Measurements from ENCODE around the gene MRPL14. TPM values are rescaled to one million over a fixed set of nuclear protein-coding genes. Genes with fewer than 3 reads are reported as not detected.

The MRPL14 gene
- total and polyA plus RNA-seq, 2 of the 8 experiments (the other 6 are each of a cell fraction or from before 2014, with no cell fraction given) = 82.0 to 97.1 TPM

GRCh38 chr6:44087623-44088022, 39.6 kb downstream of the MRPL14 start:
- Histone ChIP-seq H2BK12ac (ENCODE audit: low read depth, low read length) (no peak overlapping the region), H2AFZ (ENCODE audit: low read length) (no peak overlapping the region), H3K4me1 (replicated peaks in 1 of 4; ENCODE audit: control insufficient read depth in 3 of 4, insufficient read depth in 4 of 4, low read length in 3 of 4) (peaks cover 0 to 6% (median 3%) of the 10 kb centered on the region in 4 experiments; a peak in 6 of 7 replicates), H3K27me3 (replicated peaks in 1 of 4; ENCODE audit: control insufficient read depth in 3 of 4, extremely low read depth in 1 of 4, insufficient read depth in 3 of 4, low read length in 3 of 4) (no peaks in the 10 kb centered on the region), H3K9ac (replicated peaks in 1 of 4; ENCODE audit: extremely low read depth in 1 of 4, low read depth in 3 of 4, low read length in 3 of 4) (no peak overlapping the region), H3K4me2 (ENCODE audit: insufficient read depth in 1 of 2, low read depth in 2 of 2, low read length in 2 of 2) (no peak overlapping the region), H2BK15ac (ENCODE audit: low read length) (no peak overlapping the region), H3K18ac (ENCODE audit: extremely low read depth, low read length) (no peak overlapping the region), H3K4me3 (ENCODE audit: extremely low read depth in 1 of 4, insufficient read depth in 2 of 4, low read depth in 3 of 4, low read length in 4 of 4) (no peak overlapping the region), H3K79me2 (ENCODE audit: control insufficient read depth in 1 of 2, insufficient read depth in 2 of 2, low read length in 2 of 2) (no peaks in the 10 kb centered on the region), H3K79me1 (ENCODE audit: low read depth, low read length) (no peaks in the 10 kb centered on the region), H3K23me2 (ENCODE audit: low read depth, low read length) (no peaks in the 10 kb centered on the region), H4K91ac (replicated peaks; ENCODE audit: insufficient read length, low read length) (no peak overlapping the region), H4K5ac (ENCODE audit: insufficient read length, low read depth, low read length) (no peak overlapping the region), H4K20me1 (replicated peaks in 1 of 2; ENCODE audit: control insufficient read depth in 1 of 2, insufficient read depth in 2 of 2, low read length in 2 of 2) (peaks cover 0 to 2% of the 10 kb centered on the region in 2 experiments), H4K8ac (ENCODE audit: extremely low read depth, insufficient read depth, low read length) (no peak overlapping the region), H3K14ac (ENCODE audit: insufficient read length) (no peak overlapping the region), H2BK120ac (replicated peaks; ENCODE audit: low read depth, low read length) (no peak overlapping the region), H3K23ac (ENCODE audit: insufficient read length) (no peak overlapping the region), H3K27ac (ENCODE audit: low read depth, low read length) (no peak overlapping the region), H3K9me3 (ENCODE audit: insufficient read depth in 2 of 2, low read depth in 1 of 2, low read length in 1 of 2) (no peaks in the 10 kb centered on the region), H2BK20ac (ENCODE audit: low read length) (no peak overlapping the region), H3K56ac (replicated peaks; ENCODE audit: insufficient read length, low read depth, low read length) (no peak overlapping the region), H2AK5ac (ENCODE audit: low read depth, low read length) (no peak overlapping the region), H3K4ac (replicated peaks; ENCODE audit: insufficient read length, low read depth, low read length) (no peak overlapping the region), H2BK5ac (ENCODE audit: low read depth, low read length) (no peak overlapping the region), H3K36me3 (ENCODE audit: control insufficient read depth in 2 of 4, insufficient read depth in 4 of 4, low read length in 3 of 4) (peaks cover 0 to 6% (median 0%) of the 10 kb centered on the region in 4 experiments; a peak in 2 of 8 replicates)
- ChIA-PET CTCF (ENCODE audit: partially characterized antibody) (interaction anchor here (0.9 to 4.5 kb wide), 7 partner anchors 10 to 241 kb away, joined by 3 to 22 read pairs (median 4); no protein-coding TSS in a partner anchor), POLR2A (ENCODE audit: partially characterized antibody) (interaction anchor here (0.9 kb wide), 1 partner anchor 917 kb away, joined by 4 read pairs; no protein-coding TSS in a partner anchor)
- FAIRE-seq = no peak
- WGBS, 2 experiments (ENCODE audit: extremely low coverage in 1 of 2, insufficient coverage in 1 of 2, insufficient read length in 1 of 2, insufficient replicate concordance in 2 of 2, low coverage in 1 of 2, low lambda C conversion rate in 2 of 2, missing lambda C conversion rate in 1 of 2) = 95% methylated on average over 2 of the region's 2 CpGs; no CpG with 5 or more reads in 1 of the 2 experiments
- DNase-seq (ENCODE audit: low read depth in 1 of 2, low spot score in 2 of 2) = no peak
- TF ChIP-seq POU5F1 (IDR thresholded peaks at IDR 0.05; ENCODE audit: low read depth, low read length) (no peak), KDM1A (IDR thresholded peaks at IDR 0.05; ENCODE audit: borderline replicate concordance, low read length) (no peak), TAF1 (IDR thresholded peaks at IDR 0.05; ENCODE audit: low read depth, low read length) (no peak), RXRA (IDR thresholded peaks at IDR 0.05; ENCODE audit: insufficient read depth, low read depth, low read length) (no peak), BACH1 (IDR thresholded peaks at IDR 0.05; ENCODE audit: low read length) (no peak), HDAC2 (IDR thresholded peaks at IDR 0.05; ENCODE audit: borderline replicate concordance in 1 of 2, low read depth in 2 of 2, low read length in 2 of 2) (no peak), GABPA (IDR thresholded peaks at IDR 0.05; ENCODE audit: borderline replicate concordance, insufficient read depth, low read length) (no peak), SIX5 (IDR thresholded peaks at IDR 0.05; ENCODE audit: low read depth, low read length) (no peak), MAFK (IDR thresholded peaks at IDR 0.05; ENCODE audit: low read depth, low read length) (no peak), POLR2AphosphoS5 (IDR thresholded peaks at IDR 0.05; ENCODE audit: low read depth, low read length) (no peak), E2F6 (IDR thresholded peaks at IDR 0.05) (no peak), ATF3 (IDR thresholded peaks at IDR 0.05; ENCODE audit: insufficient read depth, low read depth, low read length) (no peak), EGR1 (IDR thresholded peaks at IDR 0.05; ENCODE audit: borderline replicate concordance, low read depth, low read length) (no peak), POLR2A (IDR thresholded peaks at IDR 0.05; ENCODE audit: control extremely low read depth in 1 of 2, low read depth in 2 of 2, low read length in 2 of 2) (no peak)
